AML-193 (cell line): ENCODE results near the gene STAT5B.
"Not testable (repeated sequence)": the region's sequence is repeated elsewhere in the genome, so short reads cannot be mapped to it uniquely, and the experiment has no call there.

ENCODE experiments used
- DNase-seq, 2 experiments: peaks; one replicate each; lab custom pipeline; 2025; lab: John Stamatoyannopoulos, UW

Gene STAT5B

DNA sequence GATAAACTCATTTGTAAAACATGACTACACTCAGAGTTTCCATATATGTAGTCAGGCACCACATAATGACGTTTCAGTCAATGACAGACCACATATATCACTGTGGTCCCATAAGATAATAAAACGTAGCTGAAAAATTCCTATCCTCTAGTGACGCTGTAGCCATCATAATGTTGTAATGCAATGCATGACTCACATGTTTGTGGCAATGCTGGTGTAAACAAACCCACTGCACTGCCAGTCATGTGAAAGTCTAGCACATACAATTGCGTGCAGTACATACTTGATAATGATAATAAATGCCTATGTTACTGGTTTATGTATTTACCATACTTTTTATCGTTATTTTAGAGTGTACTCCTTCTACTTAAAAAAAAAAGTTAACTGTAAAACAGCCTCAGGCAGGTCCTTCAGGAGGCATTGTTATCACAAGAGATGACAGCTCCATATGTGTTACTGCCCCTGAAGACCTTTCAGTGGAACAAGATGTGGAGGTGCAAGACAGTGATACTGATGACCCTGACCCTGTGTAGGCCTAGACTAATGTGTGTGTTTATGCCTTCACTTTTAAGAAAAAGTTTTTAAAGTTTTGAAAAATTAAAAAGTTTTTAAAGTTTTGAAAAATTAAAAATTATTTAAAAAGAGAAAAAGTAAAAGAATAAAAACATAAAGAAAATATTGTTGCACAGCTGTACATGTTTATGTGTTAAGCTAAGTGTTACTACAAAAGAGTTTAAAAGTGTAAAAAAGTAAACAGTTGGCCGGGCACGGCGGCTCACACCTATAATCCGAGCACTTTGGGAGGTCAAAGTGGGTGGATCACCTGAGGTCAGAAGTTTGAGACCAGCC is 9.0 kb downstream of the STAT5B start:
- DNase-seq = no peak

DNA sequence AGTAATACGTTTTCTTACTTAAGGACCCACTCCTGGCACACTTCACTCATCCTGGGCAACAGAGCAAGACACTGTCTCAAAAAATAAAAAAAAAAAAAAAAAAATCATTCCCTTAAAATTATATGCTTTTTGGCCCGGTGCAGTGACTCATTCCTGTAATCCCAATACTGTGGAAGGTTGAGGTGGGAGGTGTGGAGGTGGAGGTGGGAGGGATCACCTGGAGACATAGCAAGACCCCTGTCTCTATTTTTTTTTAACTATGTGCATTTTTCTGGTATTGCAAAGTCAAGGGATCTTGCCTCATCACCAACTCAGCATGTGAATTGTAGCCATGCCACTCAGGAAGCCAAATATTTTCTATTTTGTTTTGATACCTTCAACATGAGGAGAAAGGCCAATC is 9.7 kb downstream of the STAT5B start:
- no peak for DNase-seq

DNA sequence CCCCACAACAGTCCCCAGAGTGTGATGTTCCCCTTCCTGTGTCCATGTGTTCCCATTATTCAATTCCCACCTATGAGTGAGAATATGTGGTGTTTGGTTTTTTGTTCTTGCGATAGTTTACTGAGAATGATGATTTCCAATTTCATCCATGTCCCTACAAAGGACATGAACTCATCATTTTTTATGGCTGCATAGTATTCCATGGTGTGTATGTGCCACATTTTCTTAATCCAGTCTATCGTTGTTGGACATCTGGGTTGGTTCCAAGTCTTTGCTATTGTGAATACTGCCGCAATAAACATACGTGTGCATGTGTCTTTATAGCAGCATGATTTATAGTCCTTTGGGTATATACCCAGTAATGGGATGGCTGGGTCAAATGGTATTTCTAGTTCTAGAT is 11.8 kb downstream of the STAT5B start:
- not testable (repeated sequence) for DNase-seq

DNA sequence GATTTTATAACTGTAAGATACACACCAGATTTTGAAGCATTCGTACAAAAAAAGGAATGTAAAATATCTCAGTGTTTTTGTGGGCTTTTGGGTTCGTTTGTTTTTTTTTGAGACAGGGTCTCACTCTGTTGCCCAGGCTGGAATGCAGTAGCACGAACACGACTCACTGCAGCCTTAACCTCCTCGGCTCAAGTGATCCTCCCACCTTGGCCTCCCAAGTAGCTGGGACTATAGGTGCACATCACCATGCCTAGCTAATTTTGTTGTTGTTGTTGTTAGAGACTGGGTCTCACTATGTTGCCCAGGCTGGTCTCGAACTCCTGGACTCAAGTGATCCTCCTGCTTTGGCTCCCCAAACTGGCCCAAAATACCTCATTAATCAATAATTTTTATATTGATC is 15.9 kb downstream of the STAT5B start:
- no peak for DNase-seq

DNA sequence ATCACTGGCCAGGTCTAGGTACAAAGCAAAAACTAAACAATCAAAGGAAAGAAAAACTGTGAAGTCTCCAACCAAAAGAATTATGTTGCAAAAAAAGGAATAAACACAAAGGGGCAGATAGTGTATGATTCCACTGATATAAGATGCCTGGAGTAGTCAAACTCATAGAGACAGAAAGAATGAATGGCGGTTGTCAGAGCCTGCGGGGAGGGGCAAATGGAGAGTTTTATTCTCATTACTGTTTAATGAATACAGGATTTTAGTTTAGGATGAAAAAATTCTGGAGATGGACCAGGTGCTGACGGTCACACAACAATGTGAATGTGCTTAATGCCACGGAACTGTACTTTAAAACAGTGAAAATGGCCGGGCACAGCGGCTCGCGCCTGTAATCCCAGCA is 20.7 kb downstream of the STAT5B start:
- no peak for DNase-seq

DNA sequence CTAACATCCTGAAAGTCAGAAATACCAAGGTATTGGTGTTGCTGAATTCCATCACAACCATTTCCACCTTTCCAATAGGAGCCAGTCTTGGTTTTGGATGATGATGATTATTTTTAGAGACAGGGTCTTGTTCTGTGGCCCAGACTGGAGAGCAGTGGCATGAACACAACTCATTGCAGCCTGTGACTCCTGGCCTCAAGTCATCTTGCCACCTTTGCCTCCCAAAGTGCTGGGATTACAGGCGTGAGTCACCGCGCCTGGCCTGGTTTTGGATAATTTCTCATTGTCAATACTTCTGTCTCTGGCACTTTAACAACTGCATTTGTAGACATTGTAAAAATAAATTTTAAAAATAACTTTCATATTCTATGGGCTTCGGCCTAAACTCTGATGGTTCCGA is 22.6 kb downstream of the STAT5B start:
- no peak for DNase-seq

DNA sequence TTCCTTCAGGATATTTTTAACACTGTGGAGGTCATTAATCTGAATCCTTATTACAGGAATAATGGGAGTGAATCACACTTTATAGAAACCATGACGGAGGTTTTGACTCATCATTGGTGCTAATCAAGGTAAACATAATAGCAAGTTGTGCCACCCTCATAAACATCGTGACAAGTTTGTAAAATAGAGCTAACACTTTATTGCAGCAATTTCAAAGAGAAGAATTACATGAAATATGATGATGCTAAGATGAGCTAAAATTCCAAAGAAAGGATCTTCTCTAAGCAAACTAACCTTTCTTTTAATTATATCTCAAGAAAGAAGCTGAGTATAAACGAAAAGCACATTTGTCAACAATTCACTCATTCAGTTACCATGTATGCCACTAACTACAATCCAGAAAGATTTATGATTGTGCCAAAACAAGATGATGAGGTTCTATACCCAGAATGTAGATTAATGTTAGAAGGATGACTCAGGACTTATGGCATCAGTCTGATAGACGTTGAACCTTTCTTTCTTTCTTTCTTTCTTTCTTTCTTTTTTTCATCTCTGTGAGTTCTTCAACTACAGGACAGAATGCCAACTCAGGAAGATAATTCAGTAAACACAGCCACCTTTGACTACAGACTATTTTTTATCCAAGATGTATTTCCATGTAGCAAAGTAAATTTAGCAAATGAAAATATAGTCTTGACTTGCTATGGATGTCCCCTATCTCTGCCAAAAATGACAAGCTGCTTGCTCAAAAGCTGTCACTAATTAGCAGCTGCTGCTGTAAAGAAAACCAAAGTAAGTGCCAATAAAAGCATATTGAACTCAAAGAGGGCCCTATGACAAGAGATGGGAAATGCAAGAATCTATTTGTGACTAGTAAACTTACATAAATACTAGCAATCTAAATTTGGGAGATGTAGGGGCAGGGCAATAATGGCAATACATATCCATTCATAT is 23.3 kb downstream of the STAT5B start:
- DNase-seq = no peak

DNA sequence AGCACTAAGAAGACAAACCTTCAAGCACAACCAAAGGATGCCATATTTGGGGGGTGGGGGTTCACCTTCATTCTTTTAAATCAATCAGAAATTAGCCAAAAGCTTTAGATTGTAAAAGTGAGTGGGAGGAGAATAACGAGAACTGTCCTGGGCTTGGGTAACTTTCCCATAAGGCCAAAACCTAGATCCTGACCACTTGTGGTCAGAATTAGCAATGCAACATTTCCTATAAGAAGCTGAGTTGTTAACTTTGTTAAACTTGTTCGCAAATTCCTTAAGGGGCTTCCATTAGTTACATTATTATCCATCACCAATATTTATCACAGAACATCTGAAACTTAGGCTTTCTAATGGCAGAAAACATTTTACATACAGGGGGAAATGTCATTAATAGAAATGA is 25.1 kb downstream of the STAT5B start:
- DNase-seq = peak; percentile 76 to 82

DNA sequence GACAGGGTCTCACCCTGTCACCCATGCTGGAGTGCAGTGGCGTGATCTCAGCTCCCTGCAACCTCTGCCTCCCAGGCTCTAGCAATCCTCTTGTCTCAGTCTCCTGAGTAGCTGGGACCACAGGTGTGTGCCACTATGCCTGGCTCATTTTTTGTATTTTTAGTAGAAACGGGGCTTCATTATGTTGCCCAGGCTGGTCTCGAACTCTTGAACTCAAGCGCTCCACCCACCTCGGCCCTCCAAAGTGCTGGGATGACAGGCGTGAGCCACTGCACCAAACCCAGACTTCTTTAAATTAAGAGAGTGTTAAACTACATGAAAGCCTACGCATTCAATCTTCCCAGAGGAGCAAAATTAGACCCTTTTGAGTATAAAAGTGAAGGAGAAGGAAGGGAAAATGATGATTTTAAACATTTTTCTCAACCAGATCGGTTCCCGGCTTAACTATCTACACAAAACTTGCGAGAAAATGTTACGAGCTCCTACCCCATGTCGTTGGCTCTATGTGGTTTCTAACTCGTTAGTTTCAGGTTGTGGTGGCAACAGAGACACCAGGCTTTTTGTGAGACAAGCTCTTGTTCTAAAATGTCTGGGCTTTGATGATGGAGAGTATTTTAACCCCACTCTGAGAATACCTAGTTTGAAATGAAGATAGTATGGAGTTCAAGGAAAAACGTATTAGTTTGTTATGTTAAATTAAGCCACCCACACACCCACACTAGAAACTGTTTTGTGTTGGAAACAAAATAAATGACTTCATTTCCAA is 26.3 kb downstream of the STAT5B start:
- no peak for DNase-seq

DNA sequence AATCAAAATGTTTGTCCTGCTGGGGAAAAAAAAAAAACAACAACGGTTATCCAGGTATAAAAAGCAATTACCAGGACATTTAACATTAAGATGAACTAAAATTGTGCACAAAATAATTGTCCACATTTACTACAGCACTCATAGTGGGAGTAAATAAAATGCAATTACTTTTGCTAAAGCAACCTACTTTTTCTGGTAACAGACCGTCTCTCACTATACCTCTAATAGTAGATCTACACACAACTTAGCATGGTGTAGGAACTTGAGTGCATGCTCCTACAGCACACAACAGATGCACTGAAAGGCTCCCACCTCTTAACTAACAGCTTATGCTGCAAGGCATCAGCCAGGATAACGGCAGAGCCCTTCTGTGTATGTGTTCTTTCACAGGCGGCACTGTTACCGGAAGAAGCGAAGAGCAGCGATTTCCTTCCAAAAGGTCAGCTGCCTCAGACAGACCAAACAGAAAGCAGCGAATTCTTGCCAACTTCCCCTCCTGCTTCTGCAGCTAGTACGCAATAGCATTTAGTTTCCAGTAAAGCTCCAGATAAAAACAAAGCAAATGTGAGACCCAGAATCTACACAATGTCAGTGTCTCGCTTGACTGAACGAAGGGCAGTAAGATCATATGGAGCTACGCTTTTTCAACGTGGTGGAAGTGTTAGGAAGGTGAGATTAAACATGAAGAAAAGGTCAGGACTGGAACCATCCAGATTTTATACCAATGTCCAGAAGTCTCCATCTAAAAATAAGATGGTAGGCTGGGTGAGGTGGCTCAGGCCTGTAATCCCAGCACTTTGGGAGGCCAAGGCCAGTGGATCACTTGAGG is 27.6 kb downstream of the STAT5B start:
- DNase-seq = peak; percentile 99 to 100

DNA sequence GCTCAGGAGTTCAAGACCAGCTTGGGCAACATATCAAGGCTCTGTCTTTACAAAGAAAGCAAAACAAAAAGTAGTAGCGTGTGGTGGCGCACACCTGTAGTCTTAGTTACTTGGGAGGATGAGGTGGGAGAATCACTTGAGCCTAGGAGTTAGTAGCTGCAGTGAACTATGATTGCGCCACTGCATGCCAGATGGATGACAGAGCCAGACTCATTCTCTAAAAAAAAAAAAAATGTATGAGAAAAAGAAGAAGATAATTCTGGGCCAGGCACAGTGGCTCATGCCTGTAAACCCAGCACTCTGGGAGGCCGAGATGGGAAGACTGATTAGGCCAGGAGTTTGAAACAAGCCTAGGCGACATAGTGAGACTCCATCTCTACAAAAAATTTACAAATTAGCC is 28.5 kb downstream of the STAT5B start:
- peak; percentile 27 to 33 for DNase-seq

DNA sequence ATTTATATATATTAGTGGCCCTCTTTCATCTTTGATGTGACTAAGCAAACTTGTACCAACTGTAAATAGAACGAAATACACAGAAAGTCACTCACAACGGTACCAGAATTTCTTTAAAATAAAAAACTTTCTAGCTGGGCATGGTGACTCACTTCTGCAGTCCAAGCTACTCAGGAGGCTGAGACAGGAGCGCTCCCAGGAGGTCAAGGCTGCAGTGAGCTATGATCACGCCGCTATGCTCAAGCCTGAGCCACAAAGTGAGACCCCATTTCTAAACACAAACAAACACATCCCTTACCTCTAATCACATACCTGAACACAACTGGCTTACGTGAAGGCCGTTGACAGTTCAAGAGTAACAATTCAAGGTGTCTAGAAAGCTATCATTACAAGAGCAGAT is 29.7 kb downstream of the STAT5B start:
- no peak for DNase-seq

DNA sequence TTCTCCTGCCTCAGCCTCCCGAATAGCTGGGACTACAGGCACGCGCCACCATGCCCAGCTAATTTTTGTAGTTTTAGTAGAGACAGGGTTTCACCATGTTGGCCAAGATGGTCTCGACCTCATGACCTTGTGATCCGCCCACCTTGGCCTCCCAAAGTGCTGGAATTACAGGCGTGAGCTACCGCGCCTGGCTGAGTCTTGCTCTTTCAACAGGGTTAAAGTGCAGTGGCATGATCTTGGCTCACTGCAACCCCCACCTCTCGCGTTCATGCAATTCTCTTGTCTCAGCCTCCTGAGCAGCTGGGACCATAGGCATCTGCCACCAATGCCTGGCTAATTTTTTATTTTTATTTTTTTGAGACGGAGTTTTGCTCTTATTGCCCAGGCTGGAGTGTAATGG is 31.0 kb downstream of the STAT5B start:
- DNase-seq = not testable (repeated sequence)

DNA sequence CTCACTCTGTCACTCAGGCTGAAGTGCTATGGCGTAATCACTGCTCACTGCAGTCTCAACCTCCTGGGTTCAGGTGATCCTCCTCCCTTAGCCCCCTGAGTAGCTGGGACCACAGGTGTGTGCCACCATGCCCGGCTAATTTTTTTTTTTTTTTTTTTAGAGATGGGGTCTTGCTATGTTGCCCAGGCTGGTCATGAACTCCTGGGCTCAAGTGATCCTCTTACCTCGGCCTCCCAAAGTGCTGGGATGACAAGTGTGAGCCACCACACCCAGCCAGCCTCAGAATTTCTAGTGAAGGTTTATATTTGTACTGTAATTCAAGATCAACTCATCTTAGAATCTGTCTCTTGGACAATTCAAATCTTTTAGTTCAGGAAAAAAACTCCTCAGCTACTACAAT is 32.1 kb downstream of the STAT5B start:
- DNase-seq = not testable (repeated sequence)

DNA sequence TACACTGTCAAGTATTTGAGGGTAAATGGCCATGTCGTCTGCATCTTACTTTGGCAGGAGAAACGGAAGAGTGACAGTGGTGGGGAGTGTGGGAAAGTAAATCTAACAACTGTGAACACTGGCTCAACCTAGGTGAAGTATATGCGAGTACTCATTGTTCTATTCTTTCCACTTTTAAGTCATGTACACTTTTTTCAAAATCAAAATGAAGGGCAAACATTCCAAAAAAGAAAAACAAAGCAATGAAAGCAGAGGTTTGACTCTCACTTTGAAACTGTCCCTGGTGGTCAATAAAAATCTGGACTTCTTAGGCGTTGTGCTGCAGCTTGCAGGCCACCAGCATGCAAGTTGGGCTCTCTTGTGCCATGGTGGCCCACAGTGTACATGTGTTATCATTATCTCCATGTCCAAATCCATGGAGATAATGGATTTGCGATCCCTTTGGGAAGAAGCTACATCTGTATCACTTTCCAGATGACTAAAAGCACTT is 32.7 kb downstream of the STAT5B start:
- no peak for DNase-seq

DNA sequence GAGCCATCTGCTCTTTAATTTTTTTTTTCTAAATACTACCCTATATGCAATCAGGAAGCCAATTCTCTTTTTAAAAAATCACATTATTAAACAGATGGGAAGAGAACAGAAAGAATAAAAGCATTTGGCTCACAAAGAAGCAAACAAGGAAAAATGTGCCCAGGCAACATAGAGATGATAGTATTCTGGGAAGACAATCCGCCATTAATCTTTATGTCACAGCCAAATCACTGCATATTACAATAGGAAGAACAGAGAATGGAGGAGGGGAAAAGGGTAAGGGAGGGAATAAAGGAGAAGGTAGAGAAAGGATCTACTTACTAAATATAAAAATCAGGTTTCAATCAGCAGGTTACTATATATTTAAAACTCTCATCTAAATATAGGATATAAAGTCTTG is 34.3 kb downstream of the STAT5B start:
- DNase-seq = no peak

DNA sequence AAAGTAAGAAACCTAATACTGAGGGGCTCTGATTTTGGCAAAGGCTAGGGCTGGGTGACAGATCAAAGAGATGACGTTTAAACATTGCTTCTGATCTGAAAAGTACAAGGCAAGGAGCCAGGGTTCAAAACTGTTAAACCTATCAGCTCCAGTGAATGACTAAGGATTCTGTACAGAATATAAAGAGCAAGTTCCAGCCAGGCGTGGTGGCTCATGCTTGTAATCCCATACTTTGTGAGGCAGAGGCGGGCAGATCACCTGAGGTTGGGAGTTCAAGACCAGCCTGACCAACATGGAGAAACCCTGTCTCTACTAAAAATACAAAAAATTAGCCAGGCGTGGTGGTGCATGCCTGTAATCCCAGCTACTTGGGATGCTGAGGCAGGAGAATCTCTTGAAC is 35.3 kb downstream of the STAT5B start:
- not testable (repeated sequence) for DNase-seq

DNA sequence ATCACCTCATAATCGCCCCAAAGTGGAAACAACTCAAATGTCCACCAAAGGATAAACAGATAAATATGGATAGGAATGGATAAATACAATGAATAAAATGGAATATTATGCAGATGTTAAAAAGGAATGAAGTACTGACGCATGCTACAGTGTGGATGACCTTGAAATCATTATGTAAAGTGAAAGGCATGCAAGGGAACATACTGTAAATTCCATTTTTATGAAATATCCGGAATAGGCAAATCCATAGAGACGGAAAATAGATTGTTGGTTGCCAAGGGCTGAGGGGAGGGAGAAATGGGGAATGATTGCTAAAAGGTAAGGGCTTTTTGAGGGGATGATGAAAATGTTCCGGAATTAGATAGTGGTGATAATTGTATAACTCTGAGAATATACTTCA is 36.0 kb downstream of the STAT5B start:
- no peak for DNase-seq

DNA sequence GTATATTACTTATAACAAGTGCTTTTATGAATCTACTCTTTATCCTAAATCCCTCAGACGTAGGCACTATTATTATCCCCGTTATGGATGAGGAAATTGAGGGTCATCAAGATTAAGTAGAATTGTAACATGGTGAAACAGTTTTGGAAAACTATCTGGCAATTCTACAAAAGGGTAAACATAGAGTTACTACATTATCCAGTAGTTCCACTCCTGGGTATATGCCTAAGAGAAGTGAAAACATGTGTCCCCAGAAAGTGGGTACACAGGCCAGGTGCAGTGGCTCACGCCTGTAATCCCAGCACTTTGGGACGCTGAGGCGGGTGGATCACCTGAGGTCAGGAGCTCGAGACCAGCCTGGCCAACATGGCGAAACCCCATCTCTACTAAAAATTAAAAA is 36.6 kb downstream of the STAT5B start:
- DNase-seq = not testable (repeated sequence)

DNA sequence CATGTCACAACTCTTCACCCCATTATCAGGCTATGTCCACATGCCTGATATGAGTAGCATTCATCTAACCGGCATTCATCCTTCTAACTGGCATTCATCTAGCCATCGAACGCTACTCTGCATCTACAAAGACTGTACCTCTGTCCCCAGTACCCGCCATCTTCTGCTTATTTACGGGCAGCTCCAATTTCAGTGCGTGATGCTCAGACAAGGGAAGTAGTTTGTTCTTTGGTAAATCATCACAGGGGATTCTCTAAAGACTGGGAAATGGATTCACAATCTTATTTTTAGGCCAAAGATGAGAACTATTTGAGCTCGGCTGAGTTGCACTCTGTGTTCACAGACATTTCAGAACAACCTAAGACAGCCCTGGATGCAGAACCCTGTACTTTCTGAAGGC is 39.4 kb downstream of the STAT5B start:
- no peak for DNase-seq

DNA sequence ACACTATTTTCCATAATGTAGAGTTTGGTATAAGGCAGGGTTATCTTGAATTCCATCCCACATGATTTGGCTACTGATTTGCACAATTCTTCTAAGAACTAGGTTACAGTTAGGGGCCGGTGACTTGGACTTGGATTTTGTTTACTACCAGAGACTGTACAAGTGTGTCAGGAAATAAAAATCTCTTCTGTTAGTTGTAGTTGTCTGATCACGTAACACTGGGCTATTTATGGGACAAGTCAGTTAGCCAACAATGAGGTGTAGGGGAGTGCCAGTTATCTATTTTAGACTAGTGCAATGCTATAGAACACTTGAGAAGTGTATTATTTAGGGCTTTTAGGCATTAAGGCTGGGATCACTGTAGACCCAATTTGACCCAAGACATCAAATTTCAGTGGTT is 42.2 kb downstream of the STAT5B start:
- DNase-seq = no peak
